ENCODE measurements around the gene DTNBP1. TPM values are rescaled to one million over a fixed set of nuclear protein-coding genes. Genes with fewer than 3 reads are reported as not detected.
"Not testable (repeated sequence)": the region's sequence is repeated elsewhere in the genome, so short reads cannot be mapped to it uniquely, and the experiment has no call there.

DTNBP1 gene
- total and polyA plus RNA-seq, 2 donors (not counting 3 experiments of a cell fraction or from before 2014, with no cell fraction given), result 24.3 to 28.9 TPM

- Histone ChIP-seq H3K27me3 (ENCODE audit: control insufficient read depth in 2 of 2, insufficient read depth in 2 of 2, low read length in 2 of 2) (no peaks in the 10 kb centered on the region), H3K9me3 (replicated peaks; ENCODE audit: control insufficient read depth, insufficient read depth, low read length) (no peaks in the 10 kb centered on the region), H3K4me3 (replicated peaks in 1 of 3; ENCODE audit: insufficient read depth in 1 of 3, low read depth in 1 of 3, low read length in 3 of 3) (no peak overlapping the region), H3K27ac (ENCODE audit: insufficient read depth, low read depth, low read length) (no peak overlapping the region), H3K9ac (replicated peaks; ENCODE audit: extremely low read depth, insufficient read depth, low read length) (no peak overlapping the region), H3K36me3 (ENCODE audit: control insufficient read depth in 2 of 2, extremely low read depth in 1 of 2, insufficient read depth in 2 of 2, low read length in 2 of 2) (no peaks in the 10 kb centered on the region), H3K79me2 (ENCODE audit: control insufficient read depth, insufficient read depth, low read length) (no peaks in the 10 kb centered on the region), H3K4me1 (ENCODE audit: control insufficient read depth, extremely low read depth, insufficient read depth, low read length) (no peaks in the 10 kb centered on the region), H4K20me1 (replicated peaks; ENCODE audit: control insufficient read depth, extremely low read depth, insufficient read depth, low read length) (no peaks in the 10 kb centered on the region), H3K9me1 (replicated peaks; ENCODE audit: control insufficient read depth, extremely low read depth, insufficient read depth, low read length) (no peaks in the 10 kb centered on the region), H2AFZ (ENCODE audit: low read depth, low read length) (no peak overlapping the region), H3K4me2 (ENCODE audit: insufficient read depth, low read length) (no peak overlapping the region)
- DNase-seq (ENCODE audit: low read depth, low spot score), result no peak
- POLR2A ChIA-PET, result no interaction called here
- FAIRE-seq, result no peak
- no TSS peak for BruUV-seq (replicated peaks)
- no peak for TF ChIP-seq MYC (IDR thresholded peaks at IDR 0.05; ENCODE audit: low read depth, low read length)
- intact Hi-C loops (cut with micrococcal nuclease), result no loop called here
- dilution Hi-C loops (cut with MboI; ENCODE audit: extremely low pct_ligation_motif_present, low sequenced_read_pairs), result no loop called here
- CTCF ChIA-PET, result no interaction called here
Measured at GRCh38 chr6:15653581-15653980, 9.2 kb downstream of the DTNBP1 start.

GRCh38 chr6:15650004-15650559 lies 12.7 kb downstream of the DTNBP1 start:
- BruUV-seq (replicated peaks); DNase-seq (ENCODE audit: low read depth, low spot score); dilution Hi-C loops (cut with MboI; ENCODE audit: extremely low pct_ligation_motif_present, low sequenced_read_pairs); FAIRE-seq; H2AFZ ChIP-seq (ENCODE audit: low read depth, low read length); H3K4me1 ChIP-seq (ENCODE audit: control insufficient read depth, extremely low read depth, insufficient read depth, low read length); H3K27ac ChIP-seq (ENCODE audit: insufficient read depth, low read depth, low read length); H4K20me1 ChIP-seq (replicated peaks; ENCODE audit: control insufficient read depth, extremely low read depth, insufficient read depth, low read length); H3K9me1 ChIP-seq (replicated peaks; ENCODE audit: control insufficient read depth, extremely low read depth, insufficient read depth, low read length); H3K27me3 ChIP-seq (ENCODE audit: control insufficient read depth in 2 of 2, insufficient read depth in 2 of 2, low read length in 2 of 2); H3K9ac ChIP-seq (replicated peaks; ENCODE audit: extremely low read depth, insufficient read depth, low read length); H3K4me2 ChIP-seq (ENCODE audit: insufficient read depth, low read length); H3K4me3 ChIP-seq (replicated peaks in 1 of 3; ENCODE audit: insufficient read depth in 1 of 3, low read depth in 1 of 3, low read length in 3 of 3); CTCF ChIA-PET; H3K36me3 ChIP-seq (ENCODE audit: control insufficient read depth in 2 of 2, extremely low read depth in 1 of 2, insufficient read depth in 2 of 2, low read length in 2 of 2); H3K79me2 ChIP-seq (ENCODE audit: control insufficient read depth, insufficient read depth, low read length); intact Hi-C loops (cut with micrococcal nuclease); H3K9me3 ChIP-seq (replicated peaks; ENCODE audit: control insufficient read depth, insufficient read depth, low read length); POLR2A ChIA-PET: not testable (repeated sequence)
